ENCODE results near the gene RIMS1. TPM values are rescaled to one million over a fixed set of nuclear protein-coding genes. Genes with fewer than 3 reads are reported as not detected.
A peak's percentile ranks its signal among the peaks of the same experiment; 100 is the strongest.

Gene RIMS1
- total RNA-seq (2014; rRNA removed) (0.51 and 0.81 TPM in 2 replicates), Bru-seq, nascent RNA (percentile 13 among the genes with signal in this experiment), BruChase-seq, experiment 1, labeled RNA remaining after a 6-hour chase (percentile 4 among the genes with signal in this experiment), BruChase-seq, experiment 2, labeled RNA remaining after a 2-hour chase (percentile 10 among the genes with signal in this experiment)
- long read RNA-seq: 0 reads

GRCh38 chr6:71886184-71887005 is at the start of gene RIMS1:
Gene RIMS1, plus strand, starts transcription at chr6:71886550. Its CDS starts 474 bp downstream, at chr6:71887024.
- Histone ChIP-seq H3K4me1 (ENCODE audit: insufficient read depth, low read length) (no peaks in the 10 kb centered on the region), H3K9me3 (ENCODE audit: low read length) (no peaks in the 10 kb centered on the region), H3K36me3 (ENCODE audit: low read depth, low read length) (no peaks in the 10 kb centered on the region), H2AFZ (ENCODE audit: low read length) (0 out of 2 replicates have a peak within 1 kb of the TSS, but pooled peaks have one; percentile 30), H3K4me3 (ENCODE audit: low read length) (no peak within 1 kb of the TSS; the same call in 1 of the 2 replicates), H3K79me2 (ENCODE audit: low read length) (no peaks in the 10 kb centered on the region), H3K27ac (ENCODE audit: low read length) (no peak within 1 kb of the TSS), H3K27me3 (ENCODE audit: low read length) (no peaks in the 10 kb centered on the region; the same call in 1 of the 2 replicates), H4K20me1 (ENCODE audit: low read length) (no peaks in the 10 kb centered on the region), H3K4me2 (ENCODE audit: low read length) (peak within 1 kb of the TSS; percentile 57), H3K9me2 (replicated peaks; ENCODE audit: low read length) (no peaks in the 10 kb centered on the region), H3K9ac (ENCODE audit: low read length) (no peak within 1 kb of the TSS), H3F3A (ENCODE audit: low read length, unreplicated experiment) (no peaks in the 10 kb centered on the region)
- TF ChIP-seq EZH2phosphoT487 (IDR thresholded peaks at IDR 0.05; ENCODE audit: borderline replicate concordance, low read length) (no peak), EZH2 (IDR thresholded peaks at IDR 0.05; ENCODE audit: low read length, unreplicated experiment) (no peak), CTCF (conservative IDR thresholded peaks at IDR 0.05; ENCODE audit: low read depth, low read length) (no peak)
- DNase-seq (no peak), ATAC-seq (peak; percentile 77)
- ChIA-PET CTCF (no interaction called here), POLR2A (ENCODE audit: unreplicated experiment) (no interaction called here)
- intact Hi-C loops (cut with micrococcal nuclease): no loop called here
- BruUV-seq (replicated peaks): no TSS peak

GRCh38 chr6:71851214-71851613 is 35.1 kb upstream of the RIMS1 start:
- intact Hi-C loops (cut with micrococcal nuclease): loop anchor here (10.0 kb wide), 1 partner anchor 234 kb away; no protein-coding TSS in a partner anchor
- TF ChIP-seq EZH2phosphoT487 (IDR thresholded peaks at IDR 0.05; ENCODE audit: borderline replicate concordance, low read length): no peak
- no peak for TF ChIP-seq CTCF (conservative IDR thresholded peaks at IDR 0.05; ENCODE audit: low read depth, low read length)
- no peak for TF ChIP-seq EZH2 (IDR thresholded peaks at IDR 0.05; ENCODE audit: low read length, unreplicated experiment)
- no peaks in the 10 kb centered on the region for H3K79me2 ChIP-seq (ENCODE audit: low read length)
- no peaks in the 10 kb centered on the region for H3K9me2 ChIP-seq (replicated peaks; ENCODE audit: low read length)
- H3K36me3 ChIP-seq (ENCODE audit: low read depth, low read length): no peaks in the 10 kb centered on the region
- no peaks in the 10 kb centered on the region for H4K20me1 ChIP-seq (ENCODE audit: low read length)
- H3K4me2 ChIP-seq (ENCODE audit: low read length): no peak overlapping the region
- H3K4me1 ChIP-seq (ENCODE audit: insufficient read depth, low read length): no peaks in the 10 kb centered on the region
- no peak overlapping the region for H3K9ac ChIP-seq (ENCODE audit: low read length)
- POLR2A ChIA-PET (ENCODE audit: unreplicated experiment): no interaction called here
- no peak overlapping the region for H2AFZ ChIP-seq (ENCODE audit: low read length)
- H3K9me3 ChIP-seq (ENCODE audit: low read length): no peaks in the 10 kb centered on the region
- no peak overlapping the region for H3K4me3 ChIP-seq (ENCODE audit: low read length)
- DNase-seq (no peak), ATAC-seq (no peak)
- no peaks in the 10 kb centered on the region for H3K27me3 ChIP-seq (ENCODE audit: low read length)
- CTCF ChIA-PET: no interaction called here
- H3F3A ChIP-seq (ENCODE audit: low read length, unreplicated experiment): no peaks in the 10 kb centered on the region
- H3K27ac ChIP-seq (ENCODE audit: low read length): no peak overlapping the region
- BruUV-seq (replicated peaks): no TSS peak

Measured in PC-3 (cell line).